Measurements from ENCODE around the gene VEZF1. TPM values are rescaled to one million over a fixed set of nuclear protein-coding genes. Genes with fewer than 3 reads are reported as not detected.

The VEZF1 gene
- total and polyA plus RNA-seq, 2 of the 4 experiments (the other 2 are of a cell fraction): 21.1 to 42.1 TPM

DNA sequence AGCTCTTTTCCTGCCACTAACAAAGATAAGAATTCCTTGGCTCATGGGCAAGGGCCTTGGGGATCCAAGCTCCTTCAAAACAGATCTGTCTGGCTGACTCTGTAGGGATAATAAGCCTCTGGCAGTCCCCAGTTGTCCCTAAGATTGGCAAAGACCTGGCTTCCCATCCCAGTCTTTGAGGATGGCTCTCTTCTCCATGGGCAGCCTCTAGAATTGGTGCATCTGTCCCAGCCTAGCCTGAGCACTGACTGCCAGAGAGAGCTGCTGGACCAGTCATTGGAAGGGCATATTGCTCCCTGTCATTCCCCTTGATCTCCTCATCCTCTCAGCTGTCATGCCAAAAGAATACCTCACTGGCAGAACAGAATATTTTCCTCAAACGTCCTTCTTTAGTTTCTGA is 19.6 kb downstream of the VEZF1 start:
- ChIA-PET CTCF (no interaction called here), POLR2A (ENCODE audit: unreplicated experiment) (no interaction called here)
- peak overlapping the region; percentile 79 for H2AK9ac ChIP-seq (replicated peaks; ENCODE audit: low read depth, low read length, poor library complexity)
- TF ChIP-seq POLR2A (IDR thresholded peaks at IDR 0.05; ENCODE audit: low read depth, low read length): no peak
- TF ChIP-seq RAD21 (IDR thresholded peaks at IDR 0.05; ENCODE audit: low read length): no peak
- TF ChIP-seq NFE2L2 (IDR thresholded peaks at IDR 0.05; ENCODE audit: low read depth, low read length): no peak
- no peak for TF ChIP-seq RFX5 (IDR thresholded peaks at IDR 0.05; ENCODE audit: low read depth, low read length)
- no peak for TF ChIP-seq FOS (IDR thresholded peaks at IDR 0.05; ENCODE audit: low read depth, low read length)
- TF ChIP-seq MAFK (IDR thresholded peaks at IDR 0.05; ENCODE audit: low read depth, low read length): no peak
- no peak for TF ChIP-seq MXI1 (IDR thresholded peaks at IDR 0.05; ENCODE audit: borderline replicate concordance, low read depth, low read length)
- TF ChIP-seq USF2 (IDR thresholded peaks at IDR 0.05; ENCODE audit: low read depth, low read length): no peak
- TF ChIP-seq, protein P1, sequence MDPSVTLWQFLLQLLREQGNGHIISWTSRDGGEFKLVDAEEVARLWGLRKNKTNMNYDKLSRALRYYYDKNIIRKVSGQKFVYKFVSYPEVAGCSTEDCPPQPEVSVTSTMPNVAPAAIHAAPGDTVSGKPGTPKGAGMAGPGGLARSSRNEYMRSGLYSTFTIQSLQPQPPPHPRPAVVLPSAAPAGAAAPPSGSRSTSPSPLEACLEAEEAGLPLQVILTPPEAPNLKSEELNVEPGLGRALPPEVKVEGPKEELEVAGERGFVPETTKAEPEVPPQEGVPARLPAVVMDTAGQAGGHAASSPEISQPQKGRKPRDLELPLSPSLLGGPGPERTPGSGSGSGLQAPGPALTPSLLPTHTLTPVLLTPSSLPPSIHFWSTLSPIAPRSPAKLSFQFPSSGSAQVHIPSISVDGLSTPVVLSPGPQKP (IDR thresholded peaks at IDR 0.05; ENCODE audit: borderline replicate concordance, low read depth, low read length): no peak
- TF ChIP-seq BHLHE40 (IDR thresholded peaks at IDR 0.05; ENCODE audit: low read depth, low read length): no peak
- no peak for TF ChIP-seq MAZ (IDR thresholded peaks at IDR 0.05; ENCODE audit: borderline replicate concordance, low read depth, low read length)
- no peak for TF ChIP-seq RCOR1 (IDR thresholded peaks at IDR 0.05; ENCODE audit: insufficient replicate concordance, low read length)
- no peak for TF ChIP-seq CTCF (conservative IDR thresholded peaks at IDR 0.05; ENCODE audit: low read depth, low read length)
- no peak for TF ChIP-seq CEBPB (IDR thresholded peaks at IDR 0.05; ENCODE audit: low read depth, low read length)
- TF ChIP-seq CHD1 (IDR thresholded peaks at IDR 0.05; ENCODE audit: low read depth, low read length): no peak
- TF ChIP-seq SMC3 (IDR thresholded peaks at IDR 0.05; ENCODE audit: low read depth, low read length): no peak
- H2AFZ ChIP-seq (replicated peaks; ENCODE audit: low read length, poor library complexity): no peak overlapping the region
- no peak overlapping the region for H4K5ac ChIP-seq (ENCODE audit: low read depth, low read length)
- DNase-seq (no peak), ATAC-seq (ENCODE audit: low read depth) (no peak)
- intact Hi-C loops (cut with micrococcal nuclease): no loop called here
- H4K20me1 ChIP-seq (ENCODE audit: insufficient read depth, low read length): peaks cover 8% of the 10 kb centered on the region
- no peak overlapping the region for H4K91ac ChIP-seq (ENCODE audit: insufficient read depth, low read depth, low read length)
- no peak overlapping the region for H4K8ac ChIP-seq (ENCODE audit: low read depth in 2 of 2, low read length in 2 of 2)
- dilution Hi-C loops (cut with HindIII; ENCODE audit: low sequenced_read_pairs, unreplicated experiment): no loop called here
- no peak overlapping the region for H3K23ac ChIP-seq (ENCODE audit: low read depth, low read length)
- no peak overlapping the region for H2BK20ac ChIP-seq (ENCODE audit: low read depth, low read length)
- H3K9me3 ChIP-seq (ENCODE audit: control insufficient read depth, insufficient read depth, low read length): no peaks in the 10 kb centered on the region
- H3K36me3 ChIP-seq (ENCODE audit: control insufficient read depth, insufficient read depth, low read length): peaks cover 7% of the 10 kb centered on the region
- no peak overlapping the region for H3K9ac ChIP-seq (ENCODE audit: low read depth, low read length)
- no TSS peak for BruUV-seq (replicated peaks)
- H3K4me1 ChIP-seq (ENCODE audit: control insufficient read depth, insufficient read depth, low read length): peaks cover 3% of the 10 kb centered on the region; the same call in 1 of the 2 replicates
- no peak overlapping the region for H2BK120ac ChIP-seq (ENCODE audit: low read depth, low read length)
- H3K27ac ChIP-seq (ENCODE audit: insufficient read depth, low read length): no peak overlapping the region
- no peak overlapping the region for H2BK15ac ChIP-seq (ENCODE audit: low read depth, low read length)
- H3K4ac ChIP-seq (ENCODE audit: low read depth, low read length): no peak overlapping the region
- no peak overlapping the region for H3K4me2 ChIP-seq (ENCODE audit: low read depth, low read length)
- no CpG with 5 or more reads among the region's 1 CpG for WGBS, 2 experiments (ENCODE audit: extremely low coverage in 2 of 2, insufficient read length in 1 of 2)
- H3K4me3 ChIP-seq (ENCODE audit: insufficient read depth, low read depth, low read length): no peak overlapping the region
- in situ Hi-C loops (cut with MboI; ENCODE audit: low sequenced_read_pairs): no loop called here
- H3K9me1 ChIP-seq (ENCODE audit: insufficient read depth, low read length): peaks cover 3% of the 10 kb centered on the region; the same call in 1 of the 2 replicates
- peaks cover 0 to 13% of the 10 kb centered on the region in 2 experiments; a peak in 1 of 4 replicates for H3K79me1 ChIP-seq (ENCODE audit: low read depth in 1 of 2, low read length in 2 of 2)
- H2AK5ac ChIP-seq (ENCODE audit: low read depth, low read length): no peak overlapping the region
- H2BK5ac ChIP-seq (ENCODE audit: low read depth, low read length, poor library complexity, severe bottlenecking): no peak overlapping the region
- no peak overlapping the region for H3K18ac ChIP-seq (ENCODE audit: low read depth, low read length)
- H3K56ac ChIP-seq (ENCODE audit: extremely low read depth, insufficient read depth, low read length): no peak overlapping the region
- no peaks in the 10 kb centered on the region for H3K27me3 ChIP-seq (ENCODE audit: control insufficient read depth, insufficient read depth, low read length)
- no peak overlapping the region for H3K14ac ChIP-seq (replicated peaks; ENCODE audit: low read depth, low read length)
